HL-60 (cell line): ENCODE results near the gene PNLIPRP3.

ENCODE experiments used
- DNase-seq, 2 experiments: peaks; one replicate each; pipeline ENCODE4 v3.0.0-alpha.2; 2010 to 2020; ENCODE audit warnings: low read depth in 1 of 2, low spot score in 1 of 2
- H3K27ac ChIP-seq: fragments of 250-450 bp; sonication (Bioruptor Pico); replicated peaks from 2 replicates; pipeline ENCODE4 v1.5.1; 2020; ENCODE audit warnings: mild to moderate bottlenecking, moderate library complexity
- H3K27me3 ChIP-seq: fragments of 250-450 bp; sonication (Bioruptor Pico); 2 replicates; pipeline ENCODE4 v1.5.1; 2021; ENCODE audit warnings: mild to moderate bottlenecking, moderate library complexity; ENCODE audit not compliant: insufficient read depth, poor library complexity, severe bottlenecking
- H3K4me3 ChIP-seq: replicated peaks from 2 replicates; pipeline ENCODE4 v1.5.1; 2011; ENCODE audit warnings: mild to moderate bottlenecking, control low read depth, low read length; ENCODE audit not compliant: insufficient read depth
- GABPA ChIP-seq: IDR thresholded peaks from 2 replicates; pipeline ENCODE4 v1.6.1; 2012; ENCODE audit warnings: low read depth
- POLR2AphosphoS5 ChIP-seq: IDR thresholded peaks from 2 replicates; pipeline ENCODE4 v1.6.1; 2012; ENCODE audit warnings: low read depth
- SPI1 ChIP-seq: IDR thresholded peaks from 2 replicates; pipeline ENCODE4 v1.6.1; 2012; ENCODE audit warnings: low read depth, mild to moderate bottlenecking, borderline replicate concordance
- TF ChIP-seq, protein P1 (sequence below): IDR thresholded peaks from 2 replicates; pipeline ENCODE4 v1.6.1; 2012; ENCODE audit warnings: low read depth; ENCODE audit not compliant: insufficient replicate concordance
- TF ChIP-seq, protein P2 (sequence below): IDR thresholded peaks from one replicate; pipeline ENCODE4 v1.5.1; 2011; ENCODE audit warnings: low read length, control low read depth, inconsistent platforms; ENCODE audit not compliant: insufficient read depth

The PNLIPRP3 gene

DNA sequence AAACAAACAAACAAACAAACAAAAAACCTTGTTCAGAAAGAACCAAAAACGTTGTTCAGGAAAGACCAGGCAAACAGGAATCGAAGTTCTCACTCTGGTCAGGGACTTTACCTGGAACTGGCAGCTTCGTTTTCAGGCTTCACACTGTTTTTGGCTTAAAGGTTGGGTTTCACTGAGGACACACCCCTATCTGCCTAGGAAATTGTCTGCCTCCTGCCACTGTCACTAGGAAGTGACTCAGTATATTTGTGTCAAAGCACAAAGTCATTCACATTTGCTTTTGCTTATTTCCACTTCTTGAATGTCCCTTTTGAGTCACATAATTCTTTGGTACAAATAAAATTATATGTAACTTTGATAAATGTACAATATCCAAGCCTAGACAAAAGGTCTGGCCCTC, 37.9 kb downstream of the PNLIPRP3 start:
- H3K27ac ChIP-seq, result no peak overlapping the region

DNA sequence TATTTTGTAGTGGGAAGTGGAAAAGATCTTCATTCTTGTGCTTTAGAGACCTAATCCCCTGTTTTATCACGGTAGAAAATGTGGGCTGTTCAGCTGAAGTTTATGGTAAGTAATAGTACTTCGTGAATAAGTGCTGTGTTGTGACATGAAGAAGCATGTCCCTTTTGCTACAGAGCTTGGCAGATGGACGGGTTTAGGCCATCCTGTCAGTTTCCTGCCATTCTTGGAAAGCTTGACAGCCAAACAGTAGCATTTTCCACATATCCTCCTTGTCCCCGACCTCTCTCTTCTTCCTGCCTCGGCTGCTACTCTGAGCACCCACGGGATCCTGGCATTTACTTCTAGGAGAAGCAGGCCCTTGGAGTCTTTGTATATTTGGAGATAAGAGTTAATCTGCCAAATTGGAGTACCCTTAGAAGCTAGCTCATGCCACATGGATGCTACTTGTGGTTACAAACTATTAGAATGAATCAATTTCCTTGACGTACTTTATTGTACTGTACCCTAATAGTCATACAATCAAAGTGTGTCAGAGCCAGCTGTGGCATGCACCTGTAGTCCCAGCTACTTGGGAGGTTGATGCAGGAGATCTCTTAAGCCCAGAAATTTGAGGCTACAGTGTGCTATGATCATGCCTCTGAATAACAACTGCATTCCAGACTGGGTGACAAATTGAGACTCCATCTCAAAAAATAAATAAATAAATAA, 39.2 kb downstream of the PNLIPRP3 start:
- no peaks in the 10 kb centered on the region for H3K27me3 ChIP-seq
- TF ChIP-seq, protein P1, sequence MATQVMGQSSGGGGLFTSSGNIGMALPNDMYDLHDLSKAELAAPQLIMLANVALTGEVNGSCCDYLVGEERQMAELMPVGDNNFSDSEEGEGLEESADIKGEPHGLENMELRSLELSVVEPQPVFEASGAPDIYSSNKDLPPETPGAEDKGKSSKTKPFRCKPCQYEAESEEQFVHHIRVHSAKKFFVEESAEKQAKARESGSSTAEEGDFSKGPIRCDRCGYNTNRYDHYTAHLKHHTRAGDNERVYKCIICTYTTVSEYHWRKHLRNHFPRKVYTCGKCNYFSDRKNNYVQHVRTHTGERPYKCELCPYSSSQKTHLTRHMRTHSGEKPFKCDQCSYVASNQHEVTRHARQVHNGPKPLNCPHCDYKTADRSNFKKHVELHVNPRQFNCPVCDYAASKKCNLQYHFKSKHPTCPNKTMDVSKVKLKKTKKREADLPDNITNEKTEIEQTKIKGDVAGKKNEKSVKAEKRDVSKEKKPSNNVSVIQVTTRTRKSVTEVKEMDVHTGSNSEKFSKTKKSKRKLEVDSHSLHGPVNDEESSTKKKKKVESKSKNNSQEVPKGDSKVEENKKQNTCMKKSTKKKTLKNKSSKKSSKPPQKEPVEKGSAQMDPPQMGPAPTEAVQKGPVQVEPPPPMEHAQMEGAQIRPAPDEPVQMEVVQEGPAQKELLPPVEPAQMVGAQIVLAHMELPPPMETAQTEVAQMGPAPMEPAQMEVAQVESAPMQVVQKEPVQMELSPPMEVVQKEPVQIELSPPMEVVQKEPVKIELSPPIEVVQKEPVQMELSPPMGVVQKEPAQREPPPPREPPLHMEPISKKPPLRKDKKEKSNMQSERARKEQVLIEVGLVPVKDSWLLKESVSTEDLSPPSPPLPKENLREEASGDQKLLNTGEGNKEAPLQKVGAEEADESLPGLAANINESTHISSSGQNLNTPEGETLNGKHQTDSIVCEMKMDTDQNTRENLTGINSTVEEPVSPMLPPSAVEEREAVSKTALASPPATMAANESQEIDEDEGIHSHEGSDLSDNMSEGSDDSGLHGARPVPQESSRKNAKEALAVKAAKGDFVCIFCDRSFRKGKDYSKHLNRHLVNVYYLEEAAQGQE, result no peak
- TF ChIP-seq, protein P2, sequence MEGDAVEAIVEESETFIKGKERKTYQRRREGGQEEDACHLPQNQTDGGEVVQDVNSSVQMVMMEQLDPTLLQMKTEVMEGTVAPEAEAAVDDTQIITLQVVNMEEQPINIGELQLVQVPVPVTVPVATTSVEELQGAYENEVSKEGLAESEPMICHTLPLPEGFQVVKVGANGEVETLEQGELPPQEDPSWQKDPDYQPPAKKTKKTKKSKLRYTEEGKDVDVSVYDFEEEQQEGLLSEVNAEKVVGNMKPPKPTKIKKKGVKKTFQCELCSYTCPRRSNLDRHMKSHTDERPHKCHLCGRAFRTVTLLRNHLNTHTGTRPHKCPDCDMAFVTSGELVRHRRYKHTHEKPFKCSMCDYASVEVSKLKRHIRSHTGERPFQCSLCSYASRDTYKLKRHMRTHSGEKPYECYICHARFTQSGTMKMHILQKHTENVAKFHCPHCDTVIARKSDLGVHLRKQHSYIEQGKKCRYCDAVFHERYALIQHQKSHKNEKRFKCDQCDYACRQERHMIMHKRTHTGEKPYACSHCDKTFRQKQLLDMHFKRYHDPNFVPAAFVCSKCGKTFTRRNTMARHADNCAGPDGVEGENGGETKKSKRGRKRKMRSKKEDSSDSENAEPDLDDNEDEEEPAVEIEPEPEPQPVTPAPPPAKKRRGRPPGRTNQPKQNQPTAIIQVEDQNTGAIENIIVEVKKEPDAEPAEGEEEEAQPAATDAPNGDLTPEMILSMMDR, result no peak
- no peak for TF ChIP-seq SPI1
- no peak for TF ChIP-seq GABPA
- DNase-seq, result no peak
- H3K4me3 ChIP-seq, result no peak overlapping the region
- H3K27ac ChIP-seq, result no peak overlapping the region

More for the DNA sequence above, 37.9 kb downstream of the PNLIPRP3 start:
- no peak overlapping the region for H3K4me3 ChIP-seq
- DNase-seq, result no peak
- no peaks in the 10 kb centered on the region for H3K27me3 ChIP-seq
- TF ChIP-seq POLR2AphosphoS5, result no peak
- no peak for TF ChIP-seq GABPA
- no peak for TF ChIP-seq SPI1

DNA sequence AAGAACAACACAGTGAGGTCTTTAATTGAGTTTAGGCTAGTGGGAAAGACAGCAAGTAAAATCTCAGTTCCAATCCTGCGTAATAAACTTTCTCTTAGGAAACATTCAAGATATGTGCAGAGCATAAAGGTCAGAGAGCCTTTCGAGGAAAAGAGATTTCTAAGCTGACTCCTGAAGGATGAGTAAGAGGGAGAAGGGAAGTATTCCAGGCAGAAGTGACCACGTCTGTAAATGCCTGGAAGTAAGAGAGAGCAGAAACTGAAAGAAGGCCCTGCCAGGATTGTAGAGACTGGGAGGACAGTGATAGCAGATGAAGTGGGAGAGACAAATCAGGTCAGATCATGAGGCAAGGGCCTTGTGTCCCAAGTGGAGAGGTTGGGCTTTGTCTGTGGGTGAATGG, 41.8 kb downstream of the PNLIPRP3 start:
- no peak for DNase-seq
- no peak overlapping the region for H3K27ac ChIP-seq
- H3K27me3 ChIP-seq, result no peaks in the 10 kb centered on the region
- no peak overlapping the region for H3K4me3 ChIP-seq
- TF ChIP-seq GABPA, result no peak
- no peak for TF ChIP-seq SPI1
- TF ChIP-seq POLR2AphosphoS5, result no peak
- TF ChIP-seq, protein P2, result no peak
- TF ChIP-seq, protein P1, result no peak

DNA sequence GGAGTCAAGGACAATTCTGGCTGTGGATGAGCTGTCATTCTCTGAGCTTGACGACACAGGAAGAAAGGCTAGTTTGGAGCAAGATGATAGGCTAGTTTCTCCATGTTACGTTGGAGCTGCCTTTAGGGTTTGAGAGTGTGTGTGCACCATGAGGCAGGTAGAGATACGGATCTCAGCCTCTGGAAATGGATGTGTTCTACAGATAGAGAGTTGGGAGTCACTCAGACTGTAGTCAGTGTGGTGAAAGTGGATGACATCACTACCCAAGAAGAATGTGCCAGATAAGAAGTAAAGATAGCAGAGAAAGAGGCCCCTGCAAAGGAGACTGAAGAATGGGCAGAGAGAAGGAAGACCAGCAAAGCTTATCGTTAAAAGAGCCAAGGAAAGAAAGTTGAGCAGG, 42.4 kb downstream of the PNLIPRP3 start:
- no peak overlapping the region for H3K27ac ChIP-seq
- no peaks in the 10 kb centered on the region for H3K27me3 ChIP-seq
- DNase-seq, result no peak
- no peak for TF ChIP-seq GABPA
- no peak for TF ChIP-seq POLR2AphosphoS5
- TF ChIP-seq, protein P2, result no peak
- TF ChIP-seq SPI1, result no peak
- TF ChIP-seq, protein P1, result no peak
- H3K4me3 ChIP-seq, result no peak overlapping the region
